HepG2 (cell line): ENCODE results near the gene KRTCAP2. TPM values are rescaled to one million over a fixed set of nuclear protein-coding genes. Genes with fewer than 3 reads are reported as not detected.

Source experiments
- ARHGAP35 ChIP-seq: sonication (generic); formaldehyde crosslinking; IDR thresholded peaks from 2 replicates; pipeline ENCODE4 v1.9.0; 2022; ENCODE audit warnings: mild to moderate bottlenecking, inconsistent platforms, moderate library complexity, missing genetic modification reagents, borderline replicate concordance
- KLF16 ChIP-seq, 2 experiments: sonication (generic) in 1 of 2; formaldehyde crosslinking in 1 of 2; IDR thresholded peaks; 2 replicates each; pipeline versions ENCODE4 v1.6.1 to v1.8.0; 2016 to 2023; ENCODE audit warnings: missing genetic modification reagents in 2 of 2, missing compliant biosample characterization in 1 of 2
- RBM22 ChIP-seq: fragments of 200-400 bp; formaldehyde crosslinking; optimal IDR thresholded peaks from 2 replicates; pipeline ENCODE3; 2017; ENCODE audit warnings: mild to moderate bottlenecking, low read length, moderate library complexity
- RNF2 ChIP-seq: fragments of 450-650 bp; conservative IDR thresholded peaks from 2 replicates; pipeline ENCODE4 v1.6.1; 2016; ENCODE audit warnings: low read depth
- SALL1 ChIP-seq: sonication (generic); formaldehyde crosslinking; IDR thresholded peaks from 2 replicates; pipeline ENCODE4 v1.8.0; 2022; ENCODE audit warnings: mild to moderate bottlenecking, missing genetic modification reagents
- SKI ChIP-seq: fragments of 450-650 bp; IDR thresholded peaks from one replicate; pipeline ENCODE4 v1.6.1; 2018; ENCODE audit warnings: mild to moderate bottlenecking; ENCODE audit not compliant: partially characterized antibody
- SPEN ChIP-seq: sonication (generic); formaldehyde crosslinking; IDR thresholded peaks from 2 replicates; pipeline ENCODE4 v1.5.1; 2020; ENCODE audit warnings: low read depth, mild to moderate bottlenecking, missing genetic modification reagents
- ZBTB4 ChIP-seq: sonication (generic); formaldehyde crosslinking; IDR thresholded peaks from 2 replicates; pipeline ENCODE4 v1.4.0; 2020; ENCODE audit warnings: missing genetic modification reagents, mild to moderate bottlenecking, borderline replicate concordance
- ZBTB7A ChIP-seq: sonication (generic); formaldehyde crosslinking; IDR thresholded peaks from 2 replicates; pipeline ENCODE4 v1.8.0; 2022; ENCODE audit warnings: mild to moderate bottlenecking, missing genetic modification reagents
- ZFP90 ChIP-seq: sonication (generic); formaldehyde crosslinking; IDR thresholded peaks from 2 replicates; pipeline ENCODE4 v1.8.0; 2022; ENCODE audit warnings: missing genetic modification reagents, mild to moderate bottlenecking, inconsistent platforms, borderline replicate concordance
- ZFX ChIP-seq: sonication (generic); formaldehyde crosslinking; IDR thresholded peaks from 2 replicates; pipeline ENCODE4 v1.4.0; 2020; ENCODE audit warnings: mild to moderate bottlenecking, low read depth, missing genetic modification reagents, moderate library complexity
- ZNF598 ChIP-seq: sonication (generic); formaldehyde crosslinking; IDR thresholded peaks from 2 replicates; pipeline ENCODE4 v1.5.1; 2020; ENCODE audit warnings: mild to moderate bottlenecking, missing genetic modification reagents, borderline replicate concordance
- ZXDC ChIP-seq: sonication (generic); formaldehyde crosslinking; IDR thresholded peaks from 2 replicates; pipeline ENCODE4 v1.5.0; 2020; ENCODE audit warnings: mild to moderate bottlenecking, missing genetic modification reagents
- polyA plus RNA-seq, 8 experiments: library from polyadenylated mRNA; depleted of rRNA in 3 of 8; stranded (reverse) in 7 of 8; unstranded in 1 of 8; fragments of >200 nt; fragmentation: Illumina TruSeq in 4 of 8; extraction: Trizol in 4 of 8; gene quantifications; 2 replicates each; pipeline versions ENCODE4 v1.2.1 to v1.2.3, GENCODE V29; 2011 to 2016; ENCODE audit warnings: low read depth in 4 of 8, missing spikeins in 1 of 8, mixed read lengths in 1 of 8; ENCODE audit not compliant: insufficient read depth in 1 of 8
- total RNA-seq, 5 experiments: library from RNA; depleted of rRNA; stranded (reverse); fragments of >200 nt; fragmentation: Illumina TruSeq; extraction: Trizol; gene quantifications; 2 replicates each; pipeline ENCODE4 v1.2.3, GENCODE V29; 2016; ENCODE audit warnings: low read depth in 1 of 5

Gene KRTCAP2
- total and polyA plus RNA-seq, 2 of the 13 experiments (the other 11 are each of a cell fraction or from before 2014, with no cell fraction given) = 77.3 to 79.4 TPM

GRCh38 chr1:155193275-155193990 lies 20.3 kb upstream of the KRTCAP2 start (continued):
- peak; percentile 63; the same call in 1 of the 2 replicates for TF ChIP-seq ZBTB7A (CRISPR knock-in tag)
- TF ChIP-seq ARHGAP35 (CRISPR knock-in tag) = no peak
- TF ChIP-seq ZNF598 (CRISPR knock-in tag) = 0 out of 2 replicates have a peak, but pooled peaks have one; percentile 17
- peak; percentile 21 for TF ChIP-seq SKI
- no peak for TF ChIP-seq ZXDC
- TF ChIP-seq ZFX (CRISPR knock-in tag) = peak; percentile 48; the same call in 1 of the 2 replicates
- TF ChIP-seq ZFP90 (CRISPR knock-in tag) = no peak
- TF ChIP-seq SPEN (CRISPR knock-in tag) = 0 out of 2 replicates have a peak, but pooled peaks have one; percentile 27
- TF ChIP-seq RBM22 = no peak
- peak in 1 of 2 experiments; percentile 20; a peak in 1 of 4 replicates for TF ChIP-seq KLF16 (CRISPR knock-in tag; IDR thresholded peaks at IDR 0.05)
- TF ChIP-seq SALL1 = peak; percentile 33; the same call in 1 of the 2 replicates
- TF ChIP-seq RNF2 = 0 out of 2 replicates have a peak, but pooled peaks have one; percentile 17
- TF ChIP-seq ZBTB4 (CRISPR knock-in tag) = no peak
